HEK293T (cell line): ENCODE data around the gene NME3.

Experiments used
- CTCF ChIA-PET: fragments of 350-600 bp; formaldehyde crosslinking; extraction: SDS; loops from one replicate; lab custom pipeline; 2021; ENCODE audit warnings: antibody characterized with exemption, inconsistent platforms; lab: Yijun Ruan, JAX
- POLR2A ChIA-PET: fragments of 350-600 bp; formaldehyde crosslinking; extraction: SDS; loops from one replicate; lab custom pipeline; 2020; ENCODE audit warnings: antibody characterized with exemption, inconsistent platforms; lab: Yijun Ruan, JAX
- DNase-seq: peaks from one replicate; pipeline ENCODE4 v3.0.0; 2012; ENCODE audit warnings: mixed read lengths; ENCODE audit errors: extremely low spot score
- ARNT ChIP-seq: fragments of 450-650 bp; IDR thresholded peaks from 2 replicates; pipeline ENCODE4 v1.6.1; 2017; ENCODE audit warnings: mild to moderate bottlenecking
- BHLHE40 ChIP-seq: fragments of 450-650 bp; IDR thresholded peaks from 2 replicates; pipeline ENCODE4 v1.6.1; 2016; ENCODE audit warnings: mild to moderate bottlenecking, moderate library complexity, borderline replicate concordance
- CTBP1 ChIP-seq: fragments of 450-650 bp; IDR thresholded peaks from 2 replicates; pipeline ENCODE4 v1.6.1; 2016; ENCODE audit warnings: borderline replicate concordance
- ELF4 ChIP-seq: fragments of 450-650 bp; IDR thresholded peaks from 2 replicates; pipeline ENCODE4 v1.6.1; 2017; ENCODE audit warnings: antibody characterized with exemption
- FOXA1 ChIP-seq: fragments of 450-650 bp; IDR thresholded peaks from 2 replicates; pipeline ENCODE4 v1.6.1; 2016; ENCODE audit warnings: mild to moderate bottlenecking
- FOXK2 ChIP-seq: fragments of 450-650 bp; IDR thresholded peaks from 2 replicates; pipeline ENCODE4 v1.6.1; 2016; ENCODE audit warnings: mild to moderate bottlenecking
- FOXM1 ChIP-seq: fragments of 450-650 bp; IDR thresholded peaks from 2 replicates; pipeline ENCODE4 v1.6.1; 2017; ENCODE audit warnings: mild to moderate bottlenecking, borderline replicate concordance
- HDGF ChIP-seq: fragments of 450-650 bp; IDR thresholded peaks from 2 replicates; pipeline ENCODE4 v1.6.1; 2017; ENCODE audit warnings: antibody characterized with exemption, borderline replicate concordance
- L3MBTL2 ChIP-seq: fragments of 450-650 bp; conservative IDR thresholded peaks from 2 replicates; pipeline ENCODE4 v1.6.1; 2016; ENCODE audit warnings: mild to moderate bottlenecking
- LEF1 ChIP-seq: fragments of 450-650 bp; IDR thresholded peaks from 2 replicates; pipeline ENCODE4 v1.6.1; 2017; ENCODE audit warnings: mild to moderate bottlenecking, borderline replicate concordance
- NFRKB ChIP-seq: fragments of 450-650 bp; IDR thresholded peaks from 2 replicates; pipeline ENCODE4 v1.6.1; 2016; ENCODE audit warnings: mild to moderate bottlenecking, moderate library complexity
- SP1 ChIP-seq: fragments of 450-650 bp; IDR thresholded peaks from 2 replicates; pipeline ENCODE4 v1.6.1; 2017
- SUZ12 ChIP-seq: fragments of 450-650 bp; IDR thresholded peaks from 2 replicates; pipeline ENCODE4 v1.6.1; 2016; ENCODE audit warnings: mild to moderate bottlenecking
- TARDBP ChIP-seq: fragments of 450-650 bp; IDR thresholded peaks from 2 replicates; pipeline ENCODE4 v1.6.1; 2016
- ZNF384 ChIP-seq: fragments of 450-650 bp; IDR thresholded peaks from 2 replicates; pipeline ENCODE4 v1.6.1; 2016
- TF ChIP-seq, protein P1 (sequence below): fragments of 450-650 bp; IDR thresholded peaks from 2 replicates; pipeline ENCODE4 v1.6.1; 2016

NME3 gene

DNA sequence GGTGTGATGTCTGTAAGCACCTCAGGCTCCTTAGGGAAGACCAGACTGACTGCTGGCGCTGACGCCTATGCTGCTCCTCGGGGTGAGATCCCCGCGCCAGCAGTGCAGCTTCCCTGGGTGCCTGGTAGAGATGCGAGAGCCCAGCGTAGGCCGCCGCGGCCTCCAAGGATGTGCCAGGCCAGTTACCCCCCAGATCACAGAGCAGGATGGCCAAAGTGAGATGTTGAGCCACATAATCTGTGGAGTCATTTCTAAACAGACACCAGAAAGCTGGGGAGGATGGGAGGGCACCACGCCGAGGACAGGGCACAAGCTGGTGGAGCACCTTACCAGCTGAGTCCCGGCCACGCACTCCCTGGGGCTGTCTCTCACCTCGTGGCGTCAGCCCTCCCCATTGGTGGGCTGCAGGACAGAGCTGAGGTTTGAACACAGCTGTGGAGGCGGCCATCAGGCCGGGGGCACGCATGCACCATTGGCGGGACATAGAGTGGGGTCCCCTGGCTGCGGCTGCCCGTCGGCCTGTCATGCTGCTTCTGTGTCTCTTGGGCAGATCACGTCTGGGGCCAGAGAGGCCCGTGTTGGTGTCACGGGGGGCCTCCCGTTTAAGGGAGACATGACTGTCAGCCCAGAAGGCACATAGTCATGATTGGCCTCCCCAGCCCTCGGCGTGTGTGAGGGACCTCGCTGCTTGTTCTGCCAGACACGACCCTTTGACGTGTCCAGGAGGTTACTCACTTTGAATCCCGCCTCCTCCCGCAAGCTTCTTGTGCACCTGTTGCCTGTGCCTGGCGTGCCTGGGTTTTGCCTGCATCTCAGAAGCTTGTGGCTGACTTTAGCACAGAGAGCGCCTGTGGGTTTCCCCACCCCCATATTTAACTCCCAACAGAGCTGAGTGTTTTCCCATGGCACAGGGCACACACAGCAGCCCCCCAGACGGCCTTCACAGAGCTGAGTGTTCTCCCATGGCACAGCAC lies 43.4 kb downstream of the NME3 start:
- ChIA-PET CTCF (no interaction called here), POLR2A (no interaction called here)
- TF ChIP-seq SUZ12 (no peak), ZNF384 (no peak), HDGF (no peak), TARDBP (no peak), FOXK2 (no peak), FOXA1 (no peak), LEF1 (no peak), BHLHE40 (no peak)
- no peak for DNase-seq

DNA sequence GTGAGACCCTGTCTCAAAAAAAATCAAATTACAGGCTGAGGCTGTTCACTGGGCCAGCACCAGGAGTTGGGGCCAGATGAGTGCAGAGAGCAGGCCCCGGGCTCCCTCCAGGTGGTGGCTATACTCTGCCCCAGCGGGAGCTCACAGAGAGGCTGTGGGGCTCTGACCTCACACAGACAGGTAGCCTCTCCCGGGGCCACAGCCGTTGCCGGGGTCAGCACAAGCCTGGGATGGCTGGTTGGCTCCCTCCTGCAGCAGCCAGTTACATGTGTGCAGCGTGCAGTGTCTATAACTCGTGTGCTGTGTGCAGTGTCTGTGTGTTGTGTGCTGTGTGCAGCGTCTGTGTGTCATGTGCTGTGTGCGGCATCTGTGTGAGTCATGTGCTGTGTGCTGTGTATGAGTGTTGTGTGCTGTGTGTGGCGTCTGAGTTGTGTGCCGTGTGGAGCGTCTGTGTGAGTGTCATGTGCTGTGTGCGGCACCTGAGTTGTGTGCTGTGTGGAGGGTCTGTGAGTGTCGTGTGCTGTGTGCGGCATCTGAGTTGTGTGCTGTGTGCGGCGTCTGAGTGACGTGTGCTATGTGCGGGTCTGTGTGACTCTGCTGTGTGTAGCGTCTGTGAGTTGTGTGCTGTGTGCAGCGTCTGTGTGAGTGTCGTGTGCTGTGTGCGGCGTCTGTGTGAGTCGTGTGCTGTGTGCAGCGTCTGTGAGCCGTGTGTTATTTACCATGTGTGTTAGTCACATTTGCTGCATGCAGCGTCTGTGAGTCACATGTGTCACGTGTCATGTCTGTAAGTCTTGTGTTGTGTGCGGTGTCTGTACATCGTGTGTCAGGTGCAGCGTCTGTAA lies 44.5 kb downstream of the NME3 start:
- ChIA-PET POLR2A (no interaction called here), CTCF (no interaction called here)
- TF ChIP-seq FOXK2 (no peak), ARNT (no peak)
- no peak for DNase-seq

DNA sequence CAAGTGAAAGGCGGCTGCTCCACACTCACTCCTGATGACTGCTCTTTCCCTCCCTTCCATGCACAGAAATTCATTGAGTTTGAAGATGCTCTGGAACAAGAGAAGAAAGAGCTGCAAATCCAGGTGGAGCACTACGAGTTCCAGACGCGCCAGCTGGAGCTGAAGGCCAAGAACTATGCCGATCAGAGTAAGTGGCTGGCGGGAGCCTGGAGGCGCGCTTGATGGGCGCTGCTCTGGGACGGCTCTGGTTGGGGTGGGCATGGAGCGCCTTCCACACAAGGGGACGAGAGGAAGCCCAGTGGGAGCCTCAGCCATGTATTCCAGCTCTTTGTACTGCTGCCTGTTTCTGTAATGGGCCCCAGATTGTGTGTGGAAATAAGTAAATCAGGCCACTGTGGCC lies 46.9 kb downstream of the NME3 start:
- no peak for TF ChIP-seq HDGF
- TF ChIP-seq, protein P1, sequence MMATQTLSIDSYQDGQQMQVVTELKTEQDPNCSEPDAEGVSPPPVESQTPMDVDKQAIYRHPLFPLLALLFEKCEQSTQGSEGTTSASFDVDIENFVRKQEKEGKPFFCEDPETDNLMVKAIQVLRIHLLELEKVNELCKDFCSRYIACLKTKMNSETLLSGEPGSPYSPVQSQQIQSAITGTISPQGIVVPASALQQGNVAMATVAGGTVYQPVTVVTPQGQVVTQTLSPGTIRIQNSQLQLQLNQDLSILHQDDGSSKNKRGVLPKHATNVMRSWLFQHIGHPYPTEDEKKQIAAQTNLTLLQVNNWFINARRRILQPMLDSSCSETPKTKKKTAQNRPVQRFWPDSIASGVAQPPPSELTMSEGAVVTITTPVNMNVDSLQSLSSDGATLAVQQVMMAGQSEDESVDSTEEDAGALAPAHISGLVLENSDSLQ, result no peak
- TF ChIP-seq LEF1, result no peak
- no peak for TF ChIP-seq SUZ12
- ChIA-PET CTCF (interaction anchor here (1.2 kb wide), 1 partner anchor 46 kb away, joined by 5 read pairs; the partner anchor contains the start of gene JPT2), POLR2A (no interaction called here)
- no peak for DNase-seq

DNA sequence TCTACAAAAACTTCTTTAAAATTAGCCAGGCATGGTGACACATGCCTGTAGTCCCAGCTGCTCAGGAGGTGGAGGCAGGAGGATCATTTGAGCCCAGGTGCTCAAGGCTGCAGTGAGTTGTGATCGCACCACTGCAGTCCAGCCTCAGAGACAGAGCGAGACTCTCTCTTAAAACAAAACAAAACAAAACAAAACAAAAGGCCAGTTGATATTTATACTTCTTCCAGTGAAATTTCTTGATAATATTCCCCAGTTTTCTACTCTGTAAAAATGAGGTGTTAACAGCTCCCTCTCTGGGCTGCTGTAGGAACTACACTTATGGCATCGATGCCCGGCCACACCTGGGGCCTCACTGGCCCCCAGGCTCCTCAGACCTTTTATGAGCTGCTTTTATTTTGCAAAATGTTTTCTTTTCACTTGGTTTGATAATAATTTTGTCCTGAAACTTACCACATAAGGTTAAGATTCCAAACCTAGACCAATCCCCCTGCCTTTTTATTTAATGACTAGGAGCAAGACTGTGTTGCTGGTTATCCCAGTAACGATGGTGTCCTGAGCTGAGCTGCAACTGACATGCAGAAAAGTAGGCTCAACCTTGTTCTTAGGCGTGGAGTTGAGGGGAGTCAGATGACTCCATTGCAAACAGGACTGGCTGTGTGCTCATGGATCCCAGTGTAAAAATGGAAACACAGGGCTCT lies 47.7 kb downstream of the NME3 start:
- TF ChIP-seq ARNT, result no peak
- TF ChIP-seq ELF4, result no peak
- no peak for TF ChIP-seq NFRKB
- TF ChIP-seq FOXK2, result no peak
- no peak for TF ChIP-seq ZNF384
- no peak for TF ChIP-seq SUZ12
- no peak for TF ChIP-seq FOXA1
- no peak for TF ChIP-seq TARDBP
- TF ChIP-seq LEF1, result no peak
- no peak for TF ChIP-seq SP1
- TF ChIP-seq, protein P1, result no peak
- no peak for TF ChIP-seq BHLHE40
- no peak for TF ChIP-seq CTBP1
- no peak for TF ChIP-seq HDGF
- TF ChIP-seq FOXM1, result no peak
- no peak for TF ChIP-seq L3MBTL2
- ChIA-PET POLR2A (interaction anchor here (0.7 to 1.3 kb wide), 3 partner anchors 13 to 113 kb away, joined by 3 to 6 read pairs (median 3); no protein-coding TSS in a partner anchor), CTCF (interaction anchor here (0.6 to 1.5 kb wide), 9 partner anchors 11 to 994 kb away, joined by 3 to 18 read pairs (median 3); partner anchors contain the start of genes EME2, JPT2, MAPK8IP3 and NUBP2)
- DNase-seq, result peak; percentile 67

DNA sequence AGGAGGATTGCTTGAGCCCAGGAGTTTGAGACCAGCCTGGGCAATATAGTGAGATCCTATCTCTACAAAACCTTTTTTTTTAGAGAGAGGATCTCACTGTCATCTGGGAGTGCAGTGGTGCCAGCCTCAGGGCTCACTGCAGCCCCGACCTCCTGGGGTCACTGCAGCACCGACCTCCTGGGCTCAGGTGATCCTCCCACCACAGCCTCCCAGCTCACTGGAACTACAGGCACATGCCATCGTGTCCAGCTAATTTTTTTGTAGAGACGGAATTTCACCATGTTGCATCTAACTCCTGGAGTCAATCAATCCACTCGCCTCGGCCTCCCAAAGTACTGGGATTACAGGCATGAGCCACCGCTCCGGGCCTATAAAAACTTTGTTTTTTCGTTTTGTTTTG lies 50.0 kb downstream of the NME3 start:
- CTCF ChIA-PET, result interaction anchor here (1.0 kb wide), 1 partner anchor 15 kb away, joined by 3 read pairs; the partner anchor contains the start of gene MAPK8IP3
- no peak for TF ChIP-seq HDGF
- TF ChIP-seq SUZ12, result no peak
- no peak for TF ChIP-seq FOXM1
- no peak for TF ChIP-seq L3MBTL2
- TF ChIP-seq LEF1, result no peak
- TF ChIP-seq NFRKB, result no peak
- DNase-seq, result no peak
- POLR2A ChIA-PET, result interaction anchor here (1.4 kb wide), 1 partner anchor 12 kb away, joined by 8 read pairs; no protein-coding TSS in a partner anchor
